Neural cell (in vitro differentiated cells): Measurements from ENCODE around the gene MS4A14. TPM values are rescaled to one million over a fixed set of nuclear protein-coding genes. Genes with fewer than 3 reads are reported as not detected.

Experiments used
- H2AFZ ChIP-seq: fragments of 200-600, 300-800 bp; sonication (generic), shearing (Covaris generic); 2 replicates; pipeline ENCODE4 v1.6.0; 2014; ENCODE audit warnings: low read depth, mild to moderate bottlenecking, antibody characterized with exemption, low read length, moderate library complexity
- H3F3A ChIP-seq: fragments of 200-600 bp; shearing (Covaris generic); 2 replicates; pipeline ENCODE4 v1.6.1; 2016; ENCODE audit warnings: mild to moderate bottlenecking, moderate library complexity, mixed read lengths, antibody characterized with exemption, low read length; ENCODE audit not compliant: insufficient read depth, poor library complexity, severe bottlenecking
- H3K27ac ChIP-seq: fragments of 200-600, 300-800 bp; sonication (generic), shearing (Covaris generic); 2 replicates; pipeline ENCODE4 v1.5.1; 2014; ENCODE audit warnings: mild to moderate bottlenecking, low read length, moderate library complexity
- H3K27me3 ChIP-seq: fragments of 300-800, 200-600 bp; sonication (generic), shearing (Covaris generic); 2 replicates; pipeline ENCODE4 v1.6.0; 2014; ENCODE audit warnings: mild to moderate bottlenecking, low read depth, low read length, moderate library complexity; ENCODE audit not compliant: insufficient read depth
- H3K36me3 ChIP-seq: fragments of 300-800, 200-600 bp; sonication (generic), shearing (Covaris generic); 2 replicates; pipeline ENCODE4 v1.5.1; 2014; ENCODE audit warnings: mild to moderate bottlenecking, antibody characterized with exemption, low read length, moderate library complexity; ENCODE audit not compliant: insufficient read depth
- H3K4me2 ChIP-seq: fragments of 300-800, 200-600 bp; sonication (generic), shearing (Covaris generic); 2 replicates; pipeline ENCODE4 v1.6.0; 2014; ENCODE audit warnings: mild to moderate bottlenecking, low read length
- H3K4me3 ChIP-seq: fragments of 300-800, 200-600 bp; sonication (generic), shearing (Covaris generic); 2 replicates; pipeline ENCODE4 v1.5.1; 2014; ENCODE audit warnings: mild to moderate bottlenecking, low read length, moderate library complexity
- H3K79me2 ChIP-seq: fragments of 200-600 bp; shearing (Covaris generic); replicated peaks from 2 replicates; pipeline ENCODE4 v1.6.0; 2014; ENCODE audit warnings: mild to moderate bottlenecking, low read length, moderate library complexity; ENCODE audit not compliant: insufficient read depth
- H3K9ac ChIP-seq: fragments of 300-800, 200-600 bp; sonication (generic), shearing (Covaris generic); 2 replicates; pipeline ENCODE4 v1.6.1; 2016; ENCODE audit warnings: mild to moderate bottlenecking, low read length, mixed read lengths
- H3K9me2 ChIP-seq: fragments of 200-600 bp; shearing (Covaris generic); 2 replicates; pipeline ENCODE4 v1.6.1; 2016; ENCODE audit warnings: mild to moderate bottlenecking, low read length, mixed read lengths; ENCODE audit not compliant: insufficient read depth
- H3K9me3 ChIP-seq: fragments of 200-600, 300-800 bp; sonication (generic), shearing (Covaris generic); 2 replicates; pipeline ENCODE4 v1.6.1; 2016; ENCODE audit warnings: mild to moderate bottlenecking, mixed run types, low read length, moderate library complexity, mixed read lengths
- H4K20me1 ChIP-seq: fragments of 200-600 bp; shearing (Covaris generic); 2 replicates; pipeline ENCODE4 v1.6.1; 2016; ENCODE audit warnings: mild to moderate bottlenecking, mixed run types; ENCODE audit not compliant: insufficient read depth
- CTCF ChIP-seq: fragments of 450-650 bp; IDR thresholded peaks from 2 replicates; pipeline ENCODE4 v1.5.1; 2014; ENCODE audit warnings: antibody characterized with exemption, mild to moderate bottlenecking, moderate library complexity; ENCODE audit not compliant: poor library complexity, severe bottlenecking
- EP300 ChIP-seq: fragments of 450-650 bp; conservative IDR thresholded peaks from 2 replicates; pipeline ENCODE4 v1.6.1; 2014; ENCODE audit warnings: antibody characterized with exemption, mild to moderate bottlenecking, moderate library complexity; ENCODE audit not compliant: poor library complexity, severe bottlenecking
- EZH2 ChIP-seq: fragments of 200-600, 300-800 bp; shearing (Covaris generic), sonication (generic); IDR thresholded peaks from 2 replicates; pipeline ENCODE4 v1.6.1; 2014; ENCODE audit warnings: antibody characterized with exemption, low read length, borderline replicate concordance, mild to moderate bottlenecking; ENCODE audit not compliant: insufficient read depth, poor library complexity, severe bottlenecking
- MXI1 ChIP-seq: fragments of 450-650 bp; conservative IDR thresholded peaks from 2 replicates; pipeline ENCODE4 v1.6.1; 2014; ENCODE audit warnings: antibody characterized with exemption, mild to moderate bottlenecking; ENCODE audit not compliant: poor library complexity, severe bottlenecking
- POLR2AphosphoS5 ChIP-seq: IDR thresholded peaks from 2 replicates; pipeline ENCODE4 v1.6.1; 2012
- RAD21 ChIP-seq: fragments of 450-650 bp; conservative IDR thresholded peaks from 2 replicates; pipeline ENCODE4 v1.6.1; 2014; ENCODE audit warnings: antibody characterized with exemption, mild to moderate bottlenecking, moderate library complexity
- REST ChIP-seq: IDR thresholded peaks from 2 replicates; pipeline ENCODE4 v1.6.1; 2012; ENCODE audit warnings: borderline replicate concordance
- SMC3 ChIP-seq: fragments of 450-650 bp; conservative IDR thresholded peaks from 2 replicates; pipeline ENCODE4 v1.6.1; 2014; ENCODE audit warnings: antibody characterized with exemption, mild to moderate bottlenecking, moderate library complexity; ENCODE audit not compliant: poor library complexity
- TAF1 ChIP-seq: IDR thresholded peaks from 2 replicates; pipeline ENCODE4 v1.6.1; 2012; ENCODE audit warnings: low read depth
- polyA minus RNA-seq: library from RNA; depleted of rRNA, polyadenylated mRNA; stranded (reverse); fragments of >200 nt; gene quantifications from 2 replicates; pipeline ENCODE4 v1.2.3, GENCODE V29; 2014
- polyA plus RNA-seq: library from polyadenylated mRNA; depleted of rRNA; stranded (reverse); fragments of >200 nt; gene quantifications from 2 replicates; pipeline ENCODE4 v1.2.3, GENCODE V29; 2014

The MS4A14 gene
- polyA plus RNA-seq (not detected in 2 replicates), polyA minus RNA-seq (not detected in 2 replicates)

- H3K9ac ChIP-seq: no peak within 1 kb of the TSS
- no peaks in the 10 kb centered on the region for H3F3A ChIP-seq
- no peaks in the 10 kb centered on the region for H3K9me3 ChIP-seq
- no peak within 1 kb of the TSS for H2AFZ ChIP-seq
- peaks cover 5% of the 10 kb centered on the region for H3K27me3 ChIP-seq
- H3K9me2 ChIP-seq: no peaks in the 10 kb centered on the region
- H3K36me3 ChIP-seq: no peaks in the 10 kb centered on the region
- TF ChIP-seq EZH2: no peak
- H3K4me3 ChIP-seq: no peak within 1 kb of the TSS
- no peaks in the 10 kb centered on the region for H3K79me2 ChIP-seq
- no peaks in the 10 kb centered on the region for H4K20me1 ChIP-seq
- no peak within 1 kb of the TSS for H3K4me2 ChIP-seq
- no peak within 1 kb of the TSS for H3K27ac ChIP-seq
These were observed at the start of gene MS4A14 for GRCh38 chr11:60396382-60396781. TSS of gene MS4A14 (plus strand) at chr11:60396459. CDS start at chr11:60396579, 120 bp downstream.

- no peaks in the 10 kb centered on the region for H3K9me2 ChIP-seq
- no peaks in the 10 kb centered on the region for H3K27me3 ChIP-seq
- TF ChIP-seq RAD21 (no peak), TAF1 (no peak), SMC3 (no peak), MXI1 (no peak), EP300 (no peak), EZH2 (no peak), REST (no peak), POLR2AphosphoS5 (no peak), CTCF (no peak)
- H3K36me3 ChIP-seq: no peaks in the 10 kb centered on the region
- no peak overlapping the region for H3K9ac ChIP-seq
- H2AFZ ChIP-seq: no peak overlapping the region
- no peaks in the 10 kb centered on the region for H3K79me2 ChIP-seq
- H3F3A ChIP-seq: no peaks in the 10 kb centered on the region
- no peaks in the 10 kb centered on the region for H3K9me3 ChIP-seq
- no peak overlapping the region for H3K4me2 ChIP-seq
- H3K4me3 ChIP-seq: no peak overlapping the region
- H3K27ac ChIP-seq: no peak overlapping the region
- H4K20me1 ChIP-seq: no peaks in the 10 kb centered on the region
These were observed 49.0 kb upstream of the MS4A14 start for GRCh38 chr11:60347084-60347797.

- H4K20me1 ChIP-seq: no peaks in the 10 kb centered on the region
These were observed 48.1 kb upstream of the MS4A14 start for GRCh38 chr11:60348116-60348515.

More at GRCh38 chr11:60348116-60348515, 48.1 kb upstream of the MS4A14 start:
- Histone ChIP-seq H3K4me2 (no peak overlapping the region), H3F3A (no peaks in the 10 kb centered on the region), H3K9me2 (no peaks in the 10 kb centered on the region), H2AFZ (no peak overlapping the region), H3K27ac (no peak overlapping the region), H3K36me3 (no peaks in the 10 kb centered on the region), H3K9ac (no peak overlapping the region), H3K4me3 (no peak overlapping the region), H3K27me3 (no peaks in the 10 kb centered on the region), H3K9me3 (no peaks in the 10 kb centered on the region), H3K79me2 (no peaks in the 10 kb centered on the region)
- TF ChIP-seq SMC3 (no peak), TAF1 (no peak), RAD21 (no peak), POLR2AphosphoS5 (no peak), MXI1 (no peak), EZH2 (no peak), CTCF (no peak), REST (no peak), EP300 (no peak)
